OCI-LY7 (cell line): Measurements from ENCODE around the gene CERS6.

Experiments
- CTCF ChIP-seq: fragments of 200-600 bp; sonication (generic); conservative IDR thresholded peaks from 2 replicates; pipeline ENCODE4 v1.5.1; 2014; ENCODE audit warnings: mild to moderate bottlenecking, antibody characterized with exemption, low read length, moderate library complexity, mixed read lengths
- EZH2phosphoT487 ChIP-seq: fragments of 200-600 bp; sonication (generic); IDR thresholded peaks from 2 replicates; pipeline ENCODE4 v1.6.1; 2018; ENCODE audit warnings: low read depth, borderline replicate concordance, mild to moderate bottlenecking, mixed run types, antibody characterized with exemption, low read length, moderate library complexity, mixed read lengths

DNA sequence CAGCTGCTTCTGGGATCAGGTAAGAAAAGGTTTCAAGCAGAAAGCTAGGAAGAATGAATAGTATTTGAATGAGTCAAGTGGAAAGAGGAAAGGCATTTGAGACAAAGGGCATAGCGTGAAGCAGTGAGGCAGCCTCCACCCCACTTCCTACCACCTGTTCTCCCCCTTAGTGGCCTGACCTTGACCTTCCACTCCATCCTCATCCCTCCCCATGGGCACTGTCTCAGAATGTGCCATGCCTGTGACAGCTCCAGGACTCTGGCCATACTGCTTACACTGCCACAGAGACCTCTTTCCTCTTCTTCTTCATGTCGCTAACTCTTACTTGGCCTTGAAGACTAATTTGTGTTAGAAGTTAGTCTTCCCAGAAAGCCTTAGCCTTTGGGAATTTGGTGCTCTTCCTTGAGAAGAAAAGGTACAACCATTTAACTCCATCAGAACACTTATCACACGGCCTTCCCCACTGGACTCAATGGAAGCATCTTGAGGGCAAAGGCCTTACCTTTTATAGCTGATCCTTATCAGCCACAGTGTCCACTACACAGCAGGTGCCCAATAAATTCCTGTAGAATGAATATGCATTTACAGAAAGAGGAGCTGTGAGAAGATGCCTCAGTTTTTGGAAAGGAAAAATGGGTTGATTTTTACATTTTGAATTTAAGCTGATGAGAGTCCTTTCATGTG, 331.2 kb downstream of the CERS6 start:
- no peak for TF ChIP-seq CTCF
- no peak for TF ChIP-seq EZH2phosphoT487
